Measurements from ENCODE around the gene KCNT2. TPM values are rescaled to one million over a fixed set of nuclear protein-coding genes. Genes with fewer than 3 reads are reported as not detected.

The KCNT2 gene
- total RNA-seq, 1 experiment from 2014 or later, result 9.1 TPM

DNA sequence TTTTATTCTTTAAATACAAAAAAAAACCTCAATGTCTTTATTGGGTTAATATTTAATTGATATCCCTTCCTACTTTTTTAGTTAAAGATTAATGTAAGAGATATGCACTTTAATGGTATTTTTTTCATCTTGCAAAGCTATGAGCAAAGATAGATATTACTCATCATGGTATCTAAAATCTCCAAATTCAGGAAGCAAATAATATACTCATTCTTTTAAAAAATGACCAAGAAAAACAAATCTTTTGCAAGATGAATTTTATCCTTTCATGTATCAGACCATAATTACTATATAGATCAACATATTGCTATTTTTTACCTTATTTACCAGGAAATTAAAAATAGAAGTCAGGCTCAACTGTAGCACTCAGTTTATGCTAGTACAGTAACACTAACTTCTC, 330.4 kb downstream of the KCNT2 start:
- Mint-ChIP-seq H3K4me3 (no peak overlapping the region), H3K4me1 (no peaks in the 10 kb centered on the region), H3K9me3 (no peaks in the 10 kb centered on the region), H3K27me3 (ENCODE audit: low read depth) (no peaks in the 10 kb centered on the region), H3K27ac (no peak overlapping the region), H3K36me3 (ENCODE audit: insufficient read depth in 1 of 3, low read depth in 3 of 3) (peaks cover 12 to 18% (median 14%) of the 10 kb centered on the region in 3 experiments; a peak in 6 of 7 replicates)
- Histone ChIP-seq H3K4me1 (ENCODE audit: insufficient read depth, low read length) (no peaks in the 10 kb centered on the region), H3K79me2 (ENCODE audit: insufficient read depth, low read length) (no peaks in the 10 kb centered on the region), H2BK12ac (ENCODE audit: insufficient read length, low read depth, low read length) (no peak overlapping the region), H3K27me3 (ENCODE audit: insufficient read depth, low read length) (no peaks in the 10 kb centered on the region), H3K23ac (ENCODE audit: insufficient read length, low read depth, low read length) (no peak overlapping the region), H4K5ac (ENCODE audit: insufficient read length, low read depth, low read length) (no peak overlapping the region), H2BK5ac (ENCODE audit: insufficient read length, low read length) (no peak overlapping the region), H2BK20ac (ENCODE audit: low read depth, low read length, poor library complexity, severe bottlenecking) (no peak overlapping the region), H3K4me2 (ENCODE audit: insufficient read depth, insufficient read length, low read length) (no peak overlapping the region), H4K91ac (ENCODE audit: insufficient read length, low read depth, low read length) (no peak overlapping the region), H3K27ac (ENCODE audit: insufficient read length, low read depth, low read length) (no peak overlapping the region), H2BK120ac (ENCODE audit: low read depth, low read length, poor library complexity, severe bottlenecking) (no peak overlapping the region), H3K14ac (ENCODE audit: insufficient read depth, low read length) (no peak overlapping the region), H2AK5ac (ENCODE audit: insufficient read length, low read length) (no peak overlapping the region), H3K79me1 (ENCODE audit: insufficient read depth, low read depth, low read length, poor library complexity, severe bottlenecking) (no peaks in the 10 kb centered on the region), H2AFZ (ENCODE audit: low read length) (no peak overlapping the region), H3K18ac (ENCODE audit: insufficient read length, low read depth, low read length) (no peak overlapping the region), H3K9me3 (ENCODE audit: control insufficient read depth, low read depth, low read length) (no peaks in the 10 kb centered on the region), H3K4ac (ENCODE audit: low read depth, low read length) (no peak overlapping the region), H3K23me2 (ENCODE audit: insufficient read length, low read depth, low read length, poor library complexity, severe bottlenecking) (no peaks in the 10 kb centered on the region), H4K20me1 (ENCODE audit: control insufficient read depth, insufficient read depth, insufficient read length) (no peaks in the 10 kb centered on the region), H3T11ph (ENCODE audit: low read length) (no peak overlapping the region), H2BK15ac (ENCODE audit: low read depth, low read length) (no peak overlapping the region), H3K56ac (ENCODE audit: insufficient read length, low read depth, low read length) (no peak overlapping the region), H4K8ac (replicated peaks; ENCODE audit: insufficient read length, low read depth, low read length) (no peak overlapping the region), H3K9ac (ENCODE audit: extremely low read depth, insufficient read length, low read length) (no peak overlapping the region)
- TF ChIP-seq, protein P1, sequence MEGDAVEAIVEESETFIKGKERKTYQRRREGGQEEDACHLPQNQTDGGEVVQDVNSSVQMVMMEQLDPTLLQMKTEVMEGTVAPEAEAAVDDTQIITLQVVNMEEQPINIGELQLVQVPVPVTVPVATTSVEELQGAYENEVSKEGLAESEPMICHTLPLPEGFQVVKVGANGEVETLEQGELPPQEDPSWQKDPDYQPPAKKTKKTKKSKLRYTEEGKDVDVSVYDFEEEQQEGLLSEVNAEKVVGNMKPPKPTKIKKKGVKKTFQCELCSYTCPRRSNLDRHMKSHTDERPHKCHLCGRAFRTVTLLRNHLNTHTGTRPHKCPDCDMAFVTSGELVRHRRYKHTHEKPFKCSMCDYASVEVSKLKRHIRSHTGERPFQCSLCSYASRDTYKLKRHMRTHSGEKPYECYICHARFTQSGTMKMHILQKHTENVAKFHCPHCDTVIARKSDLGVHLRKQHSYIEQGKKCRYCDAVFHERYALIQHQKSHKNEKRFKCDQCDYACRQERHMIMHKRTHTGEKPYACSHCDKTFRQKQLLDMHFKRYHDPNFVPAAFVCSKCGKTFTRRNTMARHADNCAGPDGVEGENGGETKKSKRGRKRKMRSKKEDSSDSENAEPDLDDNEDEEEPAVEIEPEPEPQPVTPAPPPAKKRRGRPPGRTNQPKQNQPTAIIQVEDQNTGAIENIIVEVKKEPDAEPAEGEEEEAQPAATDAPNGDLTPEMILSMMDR (conservative IDR thresholded peaks at IDR 0.05), result no peak
- DNase-seq, result no peak

Measured in H9 (cell line).